GM21576 (cell line): ENCODE data around the gene PCCA.

Experiments
- ATAC-seq: cut with Tn5 transposase; IDR thresholded peaks from one replicate; pipeline ENCODE4 v1.9.1; 2021; ENCODE audit warnings: mild to moderate bottlenecking, moderate library complexity; ENCODE audit not compliant: unreplicated experiment

PCCA gene

GRCh38 chr13:100497389-100497788 is 408.5 kb downstream of the PCCA start:
- no peak for ATAC-seq

GRCh38 chr13:100502446-100502845 is 413.6 kb downstream of the PCCA start:
- ATAC-seq, result no peak

- ATAC-seq, result no peak
Observed at GRCh38 chr13:100503622-100504021, 414.7 kb downstream of the PCCA start.

- peak; percentile 53 for ATAC-seq
Observed at GRCh38 chr13:100506154-100506553, 417.3 kb downstream of the PCCA start.

- ATAC-seq, result no peak
Observed at GRCh38 chr13:100506600-100507422, 417.9 kb downstream of the PCCA start.

GRCh38 chr13:100508455-100508854 is 419.6 kb downstream of the PCCA start:
- ATAC-seq, result no peak

GRCh38 chr13:100508996-100509395 is 420.1 kb downstream of the PCCA start:
- ATAC-seq, result no peak

- no peak for ATAC-seq
Observed at GRCh38 chr13:100510208-100510957, 421.5 kb downstream of the PCCA start.

GRCh38 chr13:100511466-100511865 is 422.6 kb downstream of the PCCA start:
- no peak for ATAC-seq

- no peak for ATAC-seq
Observed at GRCh38 chr13:100512422-100512821, 423.5 kb downstream of the PCCA start.

- ATAC-seq, result no peak
Observed at GRCh38 chr13:100513171-100513570, 424.3 kb downstream of the PCCA start.

- no peak for ATAC-seq
Observed at GRCh38 chr13:100513987-100514670, 425.2 kb downstream of the PCCA start.

- ATAC-seq, result peak; percentile 92
Observed at GRCh38 chr13:100514788-100515409, 426.0 kb downstream of the PCCA start.

GRCh38 chr13:100515410-100515800 is 426.5 kb downstream of the PCCA start:
- ATAC-seq, result no peak

- ATAC-seq, result no peak
Observed at GRCh38 chr13:100517135-100517534, 428.2 kb downstream of the PCCA start.

GRCh38 chr13:100517728-100518127 is 428.8 kb downstream of the PCCA start:
- no peak for ATAC-seq

- no peak for ATAC-seq
Observed at GRCh38 chr13:100518394-100519062, 429.6 kb downstream of the PCCA start.

- ATAC-seq, result no peak
Observed at GRCh38 chr13:100519626-100520025, 430.7 kb downstream of the PCCA start.

- no peak for ATAC-seq
Observed at GRCh38 chr13:100520936-100521850, 432.3 kb downstream of the PCCA start.
